B cell (primary cell): Measurements from ENCODE around the gene KRT33A.

Experiments
- EZH2 ChIP-seq: IDR thresholded peaks from 2 replicates; pipeline ENCODE4 v1.6.1; 2012; ENCODE audit warnings: borderline replicate concordance, low read depth, mild to moderate bottlenecking, moderate library complexity, low read length; ENCODE audit not compliant: insufficient read depth, poor library complexity, severe bottlenecking
- TF ChIP-seq, protein P1 (sequence below): fragments of 200-600 bp; IDR thresholded peaks from one replicate; pipeline ENCODE4 v1.8.0; 2022; ENCODE audit warnings: antibody characterized with exemption, mild to moderate bottlenecking

DNA sequence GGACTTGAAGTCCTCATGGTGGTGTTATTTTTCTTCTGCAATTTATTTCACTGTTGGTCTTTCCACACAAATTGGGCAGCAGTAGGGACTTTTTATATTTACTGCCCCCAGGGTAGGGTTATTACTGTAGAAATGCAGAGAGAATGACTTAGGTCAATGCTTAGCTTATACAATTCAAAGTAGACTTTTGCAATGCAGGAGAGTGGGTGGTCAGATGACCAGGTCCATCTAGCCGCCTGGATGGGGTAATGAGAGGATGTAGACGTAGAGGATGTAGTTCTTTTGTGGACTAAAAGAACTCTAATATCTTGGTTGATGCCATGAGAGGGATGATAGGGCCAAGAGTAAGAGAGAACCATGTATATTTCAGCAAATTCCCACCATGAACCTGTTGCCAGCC lies 32.4 kb downstream of the KRT33A start:
- TF ChIP-seq, protein P1, sequence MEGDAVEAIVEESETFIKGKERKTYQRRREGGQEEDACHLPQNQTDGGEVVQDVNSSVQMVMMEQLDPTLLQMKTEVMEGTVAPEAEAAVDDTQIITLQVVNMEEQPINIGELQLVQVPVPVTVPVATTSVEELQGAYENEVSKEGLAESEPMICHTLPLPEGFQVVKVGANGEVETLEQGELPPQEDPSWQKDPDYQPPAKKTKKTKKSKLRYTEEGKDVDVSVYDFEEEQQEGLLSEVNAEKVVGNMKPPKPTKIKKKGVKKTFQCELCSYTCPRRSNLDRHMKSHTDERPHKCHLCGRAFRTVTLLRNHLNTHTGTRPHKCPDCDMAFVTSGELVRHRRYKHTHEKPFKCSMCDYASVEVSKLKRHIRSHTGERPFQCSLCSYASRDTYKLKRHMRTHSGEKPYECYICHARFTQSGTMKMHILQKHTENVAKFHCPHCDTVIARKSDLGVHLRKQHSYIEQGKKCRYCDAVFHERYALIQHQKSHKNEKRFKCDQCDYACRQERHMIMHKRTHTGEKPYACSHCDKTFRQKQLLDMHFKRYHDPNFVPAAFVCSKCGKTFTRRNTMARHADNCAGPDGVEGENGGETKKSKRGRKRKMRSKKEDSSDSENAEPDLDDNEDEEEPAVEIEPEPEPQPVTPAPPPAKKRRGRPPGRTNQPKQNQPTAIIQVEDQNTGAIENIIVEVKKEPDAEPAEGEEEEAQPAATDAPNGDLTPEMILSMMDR = no peak
- no peak for TF ChIP-seq EZH2
